Measurements from ENCODE around the gene FLACC1.

DNA sequence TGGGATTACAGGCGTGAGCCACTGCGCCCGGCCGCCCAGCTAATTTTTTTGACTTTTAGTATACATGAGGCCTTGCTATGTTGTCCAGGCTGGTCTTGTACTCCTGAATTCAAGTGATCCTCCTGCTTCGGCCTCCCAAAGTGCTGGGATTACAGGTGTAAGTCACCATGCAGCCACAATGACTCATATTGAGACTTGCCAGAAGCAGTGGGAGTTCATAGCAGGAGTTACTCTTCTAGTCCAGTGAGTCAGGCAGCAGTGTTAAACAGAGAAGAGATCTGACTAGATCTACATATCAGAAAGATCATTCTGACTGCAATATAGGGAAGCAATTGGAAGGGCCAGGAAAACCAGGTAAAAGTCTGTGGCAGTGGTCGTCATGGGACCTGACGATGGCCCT, 1.5 kb upstream of the FLACC1 start:
- TF ChIP-seq ZFP30 (CRISPR knock-in tag; IDR thresholded peaks at IDR 0.05): no peak
- TF ChIP-seq PATZ1 (CRISPR knock-in tag; IDR thresholded peaks at IDR 0.05; ENCODE audit: borderline replicate concordance): no peak
- TF ChIP-seq CSDC2 (CRISPR knock-in tag; IDR thresholded peaks at IDR 0.05): no peak
- no peak for TF ChIP-seq RARB (CRISPR knock-in tag; IDR thresholded peaks at IDR 0.05)
- TF ChIP-seq ZNF70 (CRISPR knock-in tag; IDR thresholded peaks at IDR 0.05): no peak
- TF ChIP-seq GLIS3 (CRISPR knock-in tag; IDR thresholded peaks at IDR 0.05): no peak
- TF ChIP-seq TSHZ2 (CRISPR knock-in tag; IDR thresholded peaks at IDR 0.05): no peak
- TF ChIP-seq ARNTL (CRISPR knock-in tag; IDR thresholded peaks at IDR 0.05; ENCODE audit: borderline replicate concordance, low read depth): no peak
- TF ChIP-seq POU6F1 (CRISPR knock-in tag; IDR thresholded peaks at IDR 0.05; ENCODE audit: borderline replicate concordance, low read depth): no peak

Data from SK-N-SH treated with all-trans-retinoic acid at 6 μM for 48 hours (cell line).